ENCODE data around the gene THEM5.

Gene THEM5

DNA sequence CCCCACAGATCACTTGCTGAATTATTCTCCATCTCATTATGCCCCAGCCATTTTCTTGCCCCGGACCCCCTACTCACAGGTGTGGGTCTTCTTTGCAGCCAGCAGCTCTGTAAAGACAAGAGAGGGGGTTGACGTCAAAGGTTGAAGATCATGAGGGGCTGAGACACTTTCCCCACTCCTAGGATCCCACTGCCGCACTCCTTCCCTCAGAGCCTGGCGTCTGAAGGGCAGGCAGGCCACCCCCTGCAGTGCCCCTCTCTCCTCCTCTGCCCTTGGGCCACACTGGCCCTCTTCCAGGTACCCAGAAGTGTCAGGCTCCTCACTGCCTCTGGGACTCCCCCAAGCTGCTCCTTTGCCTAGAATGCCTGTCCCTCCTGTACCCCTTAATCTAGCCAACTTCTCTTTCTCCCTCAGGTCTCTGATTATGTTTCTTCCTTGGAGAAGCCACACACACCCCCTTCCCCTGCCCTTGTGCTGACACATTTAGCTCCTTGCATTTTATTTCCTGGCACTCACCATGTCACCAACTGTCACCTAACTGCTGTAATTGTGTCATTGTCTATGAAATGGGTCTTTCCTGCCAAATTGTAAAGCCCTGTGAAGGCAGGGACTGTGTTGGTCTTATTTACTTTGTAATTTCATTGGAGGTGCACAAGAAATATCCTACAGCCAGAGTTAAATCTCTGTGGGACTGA, 24.0 kb downstream of the THEM5 start:
- no peak overlapping the region for H3K4me3 ChIP-seq (ENCODE audit: low read length)
- no peak for DNase-seq (ENCODE audit: low read depth)
- TF ChIP-seq, protein P1, sequence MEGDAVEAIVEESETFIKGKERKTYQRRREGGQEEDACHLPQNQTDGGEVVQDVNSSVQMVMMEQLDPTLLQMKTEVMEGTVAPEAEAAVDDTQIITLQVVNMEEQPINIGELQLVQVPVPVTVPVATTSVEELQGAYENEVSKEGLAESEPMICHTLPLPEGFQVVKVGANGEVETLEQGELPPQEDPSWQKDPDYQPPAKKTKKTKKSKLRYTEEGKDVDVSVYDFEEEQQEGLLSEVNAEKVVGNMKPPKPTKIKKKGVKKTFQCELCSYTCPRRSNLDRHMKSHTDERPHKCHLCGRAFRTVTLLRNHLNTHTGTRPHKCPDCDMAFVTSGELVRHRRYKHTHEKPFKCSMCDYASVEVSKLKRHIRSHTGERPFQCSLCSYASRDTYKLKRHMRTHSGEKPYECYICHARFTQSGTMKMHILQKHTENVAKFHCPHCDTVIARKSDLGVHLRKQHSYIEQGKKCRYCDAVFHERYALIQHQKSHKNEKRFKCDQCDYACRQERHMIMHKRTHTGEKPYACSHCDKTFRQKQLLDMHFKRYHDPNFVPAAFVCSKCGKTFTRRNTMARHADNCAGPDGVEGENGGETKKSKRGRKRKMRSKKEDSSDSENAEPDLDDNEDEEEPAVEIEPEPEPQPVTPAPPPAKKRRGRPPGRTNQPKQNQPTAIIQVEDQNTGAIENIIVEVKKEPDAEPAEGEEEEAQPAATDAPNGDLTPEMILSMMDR (conservative IDR thresholded peaks at IDR 0.05; ENCODE audit: low read length), result no peak

GRCh38 chr1:151828921-151829320, 24.6 kb downstream of the THEM5 start:
- no peak overlapping the region for H3K4me3 ChIP-seq (ENCODE audit: low read length)
- TF ChIP-seq, protein P1 (conservative IDR thresholded peaks at IDR 0.05; ENCODE audit: low read length), result no peak
- DNase-seq (ENCODE audit: low read depth), result no peak

GRCh38 chr1:151827853-151828252, 25.7 kb downstream of the THEM5 start:
- H3K4me3 ChIP-seq (ENCODE audit: low read length), result no peak overlapping the region
- TF ChIP-seq, protein P1 (conservative IDR thresholded peaks at IDR 0.05; ENCODE audit: low read length), result no peak
- no peak for DNase-seq (ENCODE audit: low read depth)

GRCh38 chr1:151825751-151826660, 27.5 kb downstream of the THEM5 start:
- TF ChIP-seq, protein P1 (conservative IDR thresholded peaks at IDR 0.05; ENCODE audit: low read length), result no peak
- DNase-seq (ENCODE audit: low read depth), result no peak
- H3K4me3 ChIP-seq (ENCODE audit: low read length), result no peak overlapping the region

- TF ChIP-seq, protein P1 (conservative IDR thresholded peaks at IDR 0.05; ENCODE audit: low read length), result no peak
- DNase-seq (ENCODE audit: low read depth), result no peak
- no peak overlapping the region for H3K4me3 ChIP-seq (ENCODE audit: low read length)
These were observed 28.3 kb downstream of the THEM5 start for GRCh38 chr1:151825204-151825603.

- no peak for DNase-seq (ENCODE audit: low read depth)
- TF ChIP-seq, protein P1 (conservative IDR thresholded peaks at IDR 0.05; ENCODE audit: low read length), result no peak
- H3K4me3 ChIP-seq (ENCODE audit: low read length), result no peak overlapping the region
These were observed 30.3 kb downstream of the THEM5 start for GRCh38 chr1:151823175-151823574.

All from AG10803 (cell line).